Ectodermal cell (in vitro differentiated cells): ENCODE results near the gene FBXL7.
"Not testable (repeated sequence)": the region's sequence is repeated elsewhere in the genome, so short reads cannot be mapped to it uniquely, and the experiment has no call there.

Experiments used
- H3K27ac ChIP-seq: 2 replicates; pipeline ENCODE4 v1.7.0; 2013; ENCODE audit warnings: mild to moderate bottlenecking, low read depth, low read length; ENCODE audit not compliant: insufficient read depth, poor library complexity, severe bottlenecking
- H3K27me3 ChIP-seq: 2 replicates; pipeline ENCODE4 v1.7.0; 2013; ENCODE audit warnings: mild to moderate bottlenecking, low read length; ENCODE audit not compliant: insufficient read depth, control insufficient read depth, poor library complexity, severe bottlenecking
- H3K36me3 ChIP-seq: one replicate; pipeline ENCODE4 v1.7.0; 2013; ENCODE audit warnings: low read length; ENCODE audit not compliant: control insufficient read depth, insufficient read depth
- H3K4me1 ChIP-seq: one replicate; pipeline ENCODE4 v1.7.0; 2013; ENCODE audit warnings: low read length; ENCODE audit not compliant: control insufficient read depth, insufficient read depth
- H3K4me3 ChIP-seq: 2 replicates; pipeline ENCODE4 v1.7.0; 2013; ENCODE audit warnings: low read depth, low read length, control low read depth; ENCODE audit not compliant: insufficient read depth
- H3K9me3 ChIP-seq: 2 replicates; pipeline ENCODE4 v1.7.0; 2013; ENCODE audit warnings: mild to moderate bottlenecking, low read length, moderate library complexity; ENCODE audit not compliant: control insufficient read depth
- WGBS, 2 experiments: methylation state at CpG; one replicate each; pipeline ENCODE4 v1.1.7; 2013; ENCODE audit warnings: missing lambda C conversion rate in 2 of 2; 5-methylcytosine and 5-hydroxymethylcytosine counted together

The FBXL7 gene

DNA sequence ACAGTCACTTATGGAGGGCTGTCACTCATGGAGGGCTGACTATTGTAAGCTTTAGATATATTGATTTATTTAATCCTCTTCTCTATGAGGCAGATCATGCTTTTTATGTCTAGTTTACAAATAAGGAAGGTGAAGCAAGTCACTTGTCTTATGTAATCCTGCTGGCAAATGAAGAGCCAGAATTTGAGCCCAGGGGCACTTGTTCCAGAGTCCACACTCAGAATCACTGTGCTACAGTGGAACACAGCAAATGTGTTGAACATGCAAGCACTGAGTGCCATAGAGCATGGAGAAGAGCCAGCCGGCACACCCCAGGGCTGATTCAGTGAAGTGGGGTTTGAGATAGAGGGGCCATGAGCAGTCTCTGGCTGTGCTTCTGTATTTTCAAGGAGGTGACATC lies 353.0 kb downstream of the FBXL7 start:
- WGBS, 2 experiments: 94 to 98% methylated on average over 1 of the region's 1 CpG
- Histone ChIP-seq H3K4me1 (no peaks in the 10 kb centered on the region), H3K9me3 (no peaks in the 10 kb centered on the region), H3K4me3 (no peak overlapping the region), H3K27ac (no peak overlapping the region), H3K36me3 (no peaks in the 10 kb centered on the region), H3K27me3 (no peaks in the 10 kb centered on the region)

DNA sequence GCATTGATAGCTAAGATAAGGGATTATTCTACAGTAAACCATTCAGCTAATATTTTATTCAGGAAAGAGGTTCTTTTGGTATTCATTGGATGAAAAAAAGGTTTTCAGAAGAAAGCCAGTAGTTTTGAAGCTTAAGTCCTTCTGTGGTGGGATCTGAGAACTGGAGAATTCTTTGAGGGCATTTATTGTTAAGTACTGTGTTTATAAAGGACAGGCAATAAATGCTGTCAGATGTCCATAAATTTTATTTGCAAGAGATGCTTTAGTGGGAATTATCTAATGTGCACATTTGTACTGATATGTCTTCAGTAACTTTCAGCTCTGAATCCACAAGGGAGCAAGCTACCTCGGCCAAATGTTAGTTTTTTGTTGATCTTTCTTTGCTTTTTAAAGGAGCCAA lies 358.3 kb downstream of the FBXL7 start:
- Histone ChIP-seq H3K4me3 (no peak overlapping the region), H3K27ac (no peak overlapping the region), H3K4me1 (no peaks in the 10 kb centered on the region), H3K36me3 (no peaks in the 10 kb centered on the region), H3K27me3 (no peaks in the 10 kb centered on the region), H3K9me3 (no peaks in the 10 kb centered on the region)
- WGBS, 2 experiments: 100% methylated on average over 1 of the region's 1 CpG

DNA sequence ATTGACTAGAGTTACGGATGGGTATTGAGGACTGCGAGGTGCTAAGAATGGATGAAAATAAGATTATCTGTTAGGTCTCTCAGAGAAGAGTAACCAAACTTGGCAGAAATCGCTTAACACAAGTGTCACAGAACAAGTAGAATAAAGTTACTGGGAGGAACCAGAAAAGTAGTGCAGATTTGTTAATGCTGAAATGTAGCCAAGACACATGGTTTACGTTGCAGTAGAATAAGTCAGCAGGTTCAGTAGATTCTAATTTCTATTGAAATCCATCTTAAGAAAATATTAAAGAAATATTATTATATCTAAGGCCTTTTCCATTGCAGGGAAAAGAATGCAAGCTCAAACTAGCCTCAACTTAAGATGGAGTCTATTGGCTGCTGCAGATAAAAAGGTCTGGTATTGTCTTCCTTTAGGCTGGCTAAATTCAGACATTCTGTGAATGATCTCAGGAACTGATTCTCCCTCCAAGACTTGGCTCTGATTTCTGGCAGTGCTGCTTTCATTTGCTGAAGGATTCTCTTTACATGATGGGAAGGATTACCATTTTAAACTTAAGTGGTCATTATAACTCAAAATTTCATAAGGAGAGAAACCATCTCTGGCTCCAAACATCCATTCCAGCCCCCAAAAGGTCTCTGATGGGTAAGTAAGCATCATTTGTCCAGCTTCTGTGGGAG lies 364.7 kb downstream of the FBXL7 start:
- Histone ChIP-seq H3K4me1 (peaks cover 6% of the 10 kb centered on the region), H3K27me3 (no peaks in the 10 kb centered on the region), H3K9me3 (no peaks in the 10 kb centered on the region), H3K4me3 (no peak overlapping the region), H3K36me3 (no peaks in the 10 kb centered on the region), H3K27ac (no peak overlapping the region)
- WGBS, 2 experiments: 95 to 97% methylated on average over 3 of the region's 4 CpGs

DNA sequence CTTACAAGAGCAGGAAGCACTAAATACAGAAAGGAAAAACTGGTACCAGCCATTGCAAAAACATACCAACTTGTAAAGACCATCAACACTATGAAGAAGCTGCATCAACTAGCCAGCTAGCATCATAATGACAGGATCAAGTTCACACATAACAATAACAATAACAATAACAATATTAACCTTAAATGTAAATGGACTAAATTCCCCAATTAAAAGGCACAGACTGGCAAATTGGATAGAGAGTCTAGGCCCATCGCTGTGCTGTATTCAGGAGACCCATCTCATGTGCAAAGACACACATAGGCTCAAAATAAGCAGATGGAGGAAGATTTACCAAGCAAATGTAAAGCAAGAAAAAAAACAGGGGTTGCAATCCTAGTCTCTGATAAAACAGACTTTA lies 372.3 kb downstream of the FBXL7 start:
- not testable (repeated sequence) for H3K27ac ChIP-seq, H3K9me3 ChIP-seq, H3K27me3 ChIP-seq, H3K4me1 ChIP-seq, H3K36me3 ChIP-seq, H3K4me3 ChIP-seq
- 96 to 100% methylated on average over 1 of the region's 1 CpG for WGBS, 2 experiments

DNA sequence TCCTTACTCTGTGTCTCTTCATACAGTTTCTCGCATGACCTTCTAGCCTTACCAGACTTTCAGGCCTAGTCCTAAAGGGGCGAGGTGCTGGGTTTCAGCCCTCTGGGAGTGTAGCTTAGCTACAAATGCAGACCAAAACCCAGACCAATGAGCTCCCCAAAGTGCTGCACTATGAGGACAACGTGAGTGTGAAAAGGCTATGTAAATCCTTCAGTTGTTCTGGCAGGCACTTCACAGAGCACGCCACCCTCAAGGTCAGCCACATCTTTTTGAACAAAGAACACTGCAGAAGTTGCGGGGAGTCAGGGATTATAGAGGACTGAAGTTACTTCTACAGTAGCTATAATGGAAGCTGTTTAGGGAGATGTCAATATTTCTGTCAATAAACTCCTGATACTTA lies 377.9 kb downstream of the FBXL7 start:
- Histone ChIP-seq H3K27ac (no peak overlapping the region), H3K36me3 (no peaks in the 10 kb centered on the region), H3K4me3 (no peak overlapping the region), H3K9me3 (no peaks in the 10 kb centered on the region), H3K4me1 (no peaks in the 10 kb centered on the region), H3K27me3 (no peaks in the 10 kb centered on the region)
- WGBS, 2 experiments: 82% methylated on average over 4 of the region's 5 CpGs

DNA sequence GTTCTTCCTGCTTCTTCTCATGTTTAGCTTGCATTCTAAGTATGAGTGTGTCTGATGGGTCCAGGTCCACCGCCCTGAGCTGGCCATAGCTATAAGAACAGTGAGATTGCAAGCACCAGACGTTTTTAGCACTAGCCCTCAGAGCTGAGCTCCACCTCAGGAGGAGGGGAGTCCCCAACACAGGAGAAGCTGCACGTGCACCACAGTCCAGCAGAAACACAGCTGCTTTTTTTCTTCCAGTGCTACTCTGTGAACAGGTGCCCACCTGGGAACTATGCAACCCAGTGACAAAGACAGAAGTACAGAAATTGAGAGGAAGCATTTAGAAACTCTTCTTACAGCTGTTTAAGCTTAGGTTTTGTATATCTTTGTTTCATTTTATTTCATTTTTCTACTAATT lies 380.2 kb downstream of the FBXL7 start:
- H3K4me3 ChIP-seq: no peak overlapping the region
- no peaks in the 10 kb centered on the region for H3K27me3 ChIP-seq
- 93 to 98% methylated on average over 3 of the region's 3 CpGs for WGBS, 2 experiments
- H3K27ac ChIP-seq: no peak overlapping the region
- no peaks in the 10 kb centered on the region for H3K9me3 ChIP-seq
- no peaks in the 10 kb centered on the region for H3K36me3 ChIP-seq
- no peaks in the 10 kb centered on the region for H3K4me1 ChIP-seq

DNA sequence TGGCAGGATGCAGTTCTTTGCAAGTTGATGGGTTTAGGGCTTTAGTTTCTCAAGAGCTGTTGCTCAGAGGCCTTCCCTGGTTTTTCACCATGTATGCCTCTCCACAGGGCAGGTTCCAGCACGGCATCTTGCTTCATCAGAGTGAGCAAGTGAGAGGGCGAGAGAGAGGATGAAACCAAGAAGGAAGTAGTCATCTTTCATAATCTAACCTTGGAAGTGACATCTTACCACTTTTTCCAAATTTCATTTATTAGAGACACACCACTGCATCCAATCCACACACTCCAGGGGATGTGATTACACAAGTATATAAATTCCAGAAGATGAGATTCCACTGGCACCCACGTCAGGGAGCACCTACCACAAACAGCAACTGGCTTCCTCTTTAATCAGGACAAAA lies 385.2 kb downstream of the FBXL7 start:
- Histone ChIP-seq H3K36me3 (no peaks in the 10 kb centered on the region), H3K4me1 (no peaks in the 10 kb centered on the region), H3K27ac (no peak overlapping the region), H3K27me3 (no peaks in the 10 kb centered on the region), H3K4me3 (no peak overlapping the region), H3K9me3 (no peaks in the 10 kb centered on the region)
- 92 to 96% methylated on average over 3 of the region's 3 CpGs for WGBS, 2 experiments

DNA sequence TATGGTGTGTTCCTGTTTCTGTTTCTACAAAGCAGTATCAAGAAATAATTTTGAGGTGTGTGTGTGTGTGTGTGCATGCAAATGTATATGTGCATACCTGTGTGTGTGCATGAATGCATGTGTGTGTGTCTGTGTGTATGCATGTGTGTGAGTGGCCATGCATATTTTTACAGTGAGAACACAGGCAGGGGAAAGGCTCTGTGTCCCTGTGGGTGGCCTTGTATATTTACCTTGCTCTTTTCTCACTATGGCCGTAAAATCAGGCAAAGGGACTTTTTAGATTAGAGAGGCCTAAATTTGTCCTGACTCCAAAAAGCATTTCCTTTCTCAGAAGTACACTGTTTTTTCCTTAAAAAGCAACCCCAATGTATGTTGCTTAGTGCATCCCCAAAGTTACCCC lies 386.2 kb downstream of the FBXL7 start:
- 67 to 86% methylated on average over 1 of the region's 1 CpG for WGBS, 2 experiments
- H3K36me3 ChIP-seq: no peaks in the 10 kb centered on the region
- no peak overlapping the region for H3K4me3 ChIP-seq
- H3K27ac ChIP-seq: no peak overlapping the region
- H3K27me3 ChIP-seq: no peaks in the 10 kb centered on the region
- no peaks in the 10 kb centered on the region for H3K9me3 ChIP-seq
- no peaks in the 10 kb centered on the region for H3K4me1 ChIP-seq

DNA sequence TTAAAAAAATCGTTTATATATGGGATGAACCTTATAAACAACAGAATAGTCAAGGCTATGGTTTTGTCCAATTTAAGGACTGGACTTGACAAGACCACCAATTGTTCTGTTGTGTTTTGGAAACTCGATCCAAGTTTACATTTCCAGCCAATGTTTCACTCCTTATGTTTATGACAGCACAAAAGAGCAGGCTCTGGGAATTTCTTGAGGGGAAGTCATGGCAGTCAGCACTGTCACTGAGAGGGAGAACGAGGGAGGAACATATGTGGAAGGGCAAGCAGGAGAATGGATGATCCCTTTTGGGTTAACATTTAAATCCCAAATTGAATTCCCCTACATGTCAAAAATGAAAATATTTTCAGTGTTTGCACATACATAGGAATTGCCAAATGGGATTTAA lies 387.1 kb downstream of the FBXL7 start:
- 91 to 100% methylated on average over 1 to 3 of the region's 3 CpGs for WGBS, 2 experiments
- H3K27me3 ChIP-seq: no peaks in the 10 kb centered on the region
- no peaks in the 10 kb centered on the region for H3K9me3 ChIP-seq
- no peaks in the 10 kb centered on the region for H3K36me3 ChIP-seq
- no peak overlapping the region for H3K4me3 ChIP-seq
- no peaks in the 10 kb centered on the region for H3K4me1 ChIP-seq
- no peak overlapping the region for H3K27ac ChIP-seq

DNA sequence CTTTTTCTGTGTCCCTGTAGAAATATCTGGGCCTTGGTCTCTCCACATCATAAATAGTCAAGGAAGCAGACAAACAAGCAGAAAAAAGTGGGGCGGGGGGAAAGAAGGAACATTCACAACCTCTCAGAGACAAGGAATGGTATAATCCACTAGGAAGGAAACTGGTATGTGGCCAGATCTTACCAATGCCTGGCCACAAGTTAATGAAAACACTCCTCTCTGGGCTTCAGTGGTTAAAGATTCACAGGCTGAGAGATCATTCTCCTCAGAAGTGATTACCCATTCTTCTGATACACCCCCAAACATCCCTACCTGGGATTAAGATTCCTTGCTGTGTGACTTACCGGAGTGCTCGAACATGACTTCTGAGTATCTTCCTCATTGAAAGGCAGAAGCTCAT lies 389.0 kb downstream of the FBXL7 start:
- 85 to 91% methylated on average over 3 of the region's 3 CpGs for WGBS, 2 experiments
- no peak overlapping the region for H3K4me3 ChIP-seq
- H3K9me3 ChIP-seq: no peaks in the 10 kb centered on the region
- no peak overlapping the region for H3K27ac ChIP-seq
- no peaks in the 10 kb centered on the region for H3K36me3 ChIP-seq
- no peaks in the 10 kb centered on the region for H3K4me1 ChIP-seq
- no peaks in the 10 kb centered on the region for H3K27me3 ChIP-seq

DNA sequence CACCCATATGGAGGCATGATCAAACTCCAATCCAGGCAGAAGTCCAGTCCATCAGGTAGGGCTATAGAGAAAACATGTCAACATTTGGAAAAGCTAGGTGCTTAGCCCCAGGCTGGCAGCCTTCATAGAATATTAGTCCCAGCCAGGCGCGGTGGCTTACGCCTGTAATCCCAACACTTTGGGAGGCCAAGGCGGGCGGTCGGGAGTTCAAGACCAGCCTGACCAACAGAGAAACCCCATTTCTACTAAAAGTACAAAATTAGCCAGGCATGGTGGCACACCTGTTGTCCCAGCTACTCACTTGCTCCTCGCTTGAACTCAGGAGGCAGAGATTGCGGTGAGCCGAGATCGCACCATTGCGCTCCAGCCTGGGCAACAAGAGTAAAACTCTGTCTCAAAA lies 393.9 kb downstream of the FBXL7 start:
- H3K27me3 ChIP-seq: no peaks in the 10 kb centered on the region
- no peaks in the 10 kb centered on the region for H3K36me3 ChIP-seq
- no peaks in the 10 kb centered on the region for H3K9me3 ChIP-seq
- H3K27ac ChIP-seq: no peak overlapping the region
- no peak overlapping the region for H3K4me3 ChIP-seq
- no peaks in the 10 kb centered on the region for H3K4me1 ChIP-seq
- 84 to 85% methylated on average over 11 of the region's 11 CpGs for WGBS, 2 experiments
